H1 (cell line): ENCODE results near the gene NIPAL1.

Source experiments
- JUND ChIP-seq: IDR thresholded peaks from 2 replicates; pipeline ENCODE4 v1.6.1; 2011; ENCODE audit warnings: mild to moderate bottlenecking, improper control_type of control experiment, low read length
- KDM5A ChIP-seq: fragments of 200-600 bp; IDR thresholded peaks from 2 replicates; pipeline ENCODE4 v1.7.1; 2012; ENCODE audit warnings: mild to moderate bottlenecking, low read length, inconsistent platforms, mixed read lengths
- POLR2A ChIP-seq, 2 experiments: IDR thresholded peaks; 1 replicate in 1 of 2; 2 replicates in 1 of 2; pipeline ENCODE4 v1.6.1; 2011; ENCODE audit warnings: low read depth in 2 of 2, low read length in 2 of 2, mild to moderate bottlenecking in 2 of 2; ENCODE audit errors: control extremely low read depth in 1 of 2
- POU5F1 ChIP-seq: IDR thresholded peaks from 2 replicates; pipeline ENCODE4 v1.6.1; 2011; ENCODE audit warnings: low read depth, mild to moderate bottlenecking, low read length, moderate library complexity
- SIN3A ChIP-seq, 2 experiments: IDR thresholded peaks in 1 of 2; conservative IDR thresholded peaks in 1 of 2; 2 replicates each; pipeline ENCODE4 v1.6.1; 2011 to 2012; ENCODE audit warnings: low read length in 2 of 2, improper control_type of control experiment in 1 of 2, low read depth in 1 of 2, mild to moderate bottlenecking in 1 of 2
- SP1 ChIP-seq: IDR thresholded peaks from 2 replicates; pipeline ENCODE4 v1.6.1; 2011; ENCODE audit warnings: low read depth, low read length
- TF ChIP-seq, protein P1 (sequence below), 3 experiments: IDR thresholded peaks; 1 replicate in 2 of 3; 2 replicates in 1 of 3; pipeline versions ENCODE4 v1.5.1 to v1.6.1; 2011; ENCODE audit warnings: low read length in 3 of 3, mild to moderate bottlenecking in 3 of 3, inconsistent platforms in 2 of 3, low read depth in 1 of 3, moderate library complexity in 1 of 3; ENCODE audit not compliant: insufficient read depth in 1 of 3; ENCODE audit errors: control extremely low read depth in 1 of 3

DNA sequence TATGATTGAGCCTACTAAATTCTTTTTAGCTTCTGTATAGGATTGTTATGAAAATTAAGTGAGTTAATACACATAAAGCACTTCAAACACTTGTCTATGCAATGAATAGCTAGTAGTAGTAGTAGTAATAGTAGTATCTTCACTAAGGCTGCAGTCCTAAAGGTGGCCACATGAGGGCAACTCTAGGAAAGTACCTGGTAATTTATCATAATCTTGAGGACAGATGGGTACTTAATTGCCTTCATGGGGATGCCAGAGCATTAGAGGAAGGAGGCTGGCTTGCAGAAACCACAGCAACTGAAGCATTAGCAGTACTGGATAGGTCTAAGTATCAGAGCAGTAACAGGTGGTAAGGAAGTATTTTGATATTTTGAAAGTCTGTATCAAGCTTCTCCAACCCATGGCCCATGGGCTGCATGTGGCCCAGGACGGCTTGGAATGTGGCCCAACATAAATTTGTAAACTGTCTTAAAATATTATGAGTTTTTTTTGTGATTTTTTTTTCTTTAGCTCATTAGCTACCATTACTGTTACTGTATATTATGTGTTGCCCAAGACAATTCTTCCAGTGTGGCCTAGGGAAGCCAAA lies 17.3 kb downstream of the NIPAL1 start:
- TF ChIP-seq, protein P1, sequence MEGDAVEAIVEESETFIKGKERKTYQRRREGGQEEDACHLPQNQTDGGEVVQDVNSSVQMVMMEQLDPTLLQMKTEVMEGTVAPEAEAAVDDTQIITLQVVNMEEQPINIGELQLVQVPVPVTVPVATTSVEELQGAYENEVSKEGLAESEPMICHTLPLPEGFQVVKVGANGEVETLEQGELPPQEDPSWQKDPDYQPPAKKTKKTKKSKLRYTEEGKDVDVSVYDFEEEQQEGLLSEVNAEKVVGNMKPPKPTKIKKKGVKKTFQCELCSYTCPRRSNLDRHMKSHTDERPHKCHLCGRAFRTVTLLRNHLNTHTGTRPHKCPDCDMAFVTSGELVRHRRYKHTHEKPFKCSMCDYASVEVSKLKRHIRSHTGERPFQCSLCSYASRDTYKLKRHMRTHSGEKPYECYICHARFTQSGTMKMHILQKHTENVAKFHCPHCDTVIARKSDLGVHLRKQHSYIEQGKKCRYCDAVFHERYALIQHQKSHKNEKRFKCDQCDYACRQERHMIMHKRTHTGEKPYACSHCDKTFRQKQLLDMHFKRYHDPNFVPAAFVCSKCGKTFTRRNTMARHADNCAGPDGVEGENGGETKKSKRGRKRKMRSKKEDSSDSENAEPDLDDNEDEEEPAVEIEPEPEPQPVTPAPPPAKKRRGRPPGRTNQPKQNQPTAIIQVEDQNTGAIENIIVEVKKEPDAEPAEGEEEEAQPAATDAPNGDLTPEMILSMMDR (IDR thresholded peaks at IDR 0.05; ENCODE audit: control extremely low read depth in 1 of 3, insufficient read depth in 1 of 3, low read depth in 1 of 3, low read length in 3 of 3), result peak in 2 of 3 experiments; percentile 51 to 75; a peak in 2 of 4 replicates
- no peak for TF ChIP-seq POU5F1
- no peak for TF ChIP-seq KDM5A
- TF ChIP-seq SIN3A (conservative IDR thresholded peaks at IDR 0.05 in 1 of 2, IDR thresholded peaks at IDR 0.05 in 1 of 2; ENCODE audit: low read depth in 1 of 2, low read length in 2 of 2), result no peak
- no peak for TF ChIP-seq SP1
- TF ChIP-seq JUND, result no peak
- TF ChIP-seq POLR2A (IDR thresholded peaks at IDR 0.05; ENCODE audit: control extremely low read depth in 1 of 2, low read depth in 2 of 2, low read length in 2 of 2), result no peak
